T-helper 1 cell treated with Interleukin-12 subunit alpha and Interleukin-12 subunit beta and Interleukin-4 antibody, amounts not matched to agents 30 ng/mL and 1 ng/mL, for 36 hours (primary cell): Measurements from ENCODE around the gene MCTP2. TPM values are rescaled to one million over a fixed set of nuclear protein-coding genes. Genes with fewer than 3 reads are reported as not detected.
"Not testable (repeated sequence)": the region's sequence is repeated elsewhere in the genome, so short reads cannot be mapped to it uniquely, and the experiment has no call there.

ENCODE experiments used
- intact Hi-C: fragments of 100-400 bp; cut with micrococcal nuclease; formaldehyde crosslinking; loops from one replicate; pipeline ENCODE4 v1.15.1; 2024
- total RNA-seq: library from RNA; stranded (reverse); gene quantifications from 2 replicates; pipeline ENCODE4 v1.2.3, GENCODE V29; 2022

Gene MCTP2
- total RNA-seq, 1 donor from 2014 or later = 82.5 TPM

DNA sequence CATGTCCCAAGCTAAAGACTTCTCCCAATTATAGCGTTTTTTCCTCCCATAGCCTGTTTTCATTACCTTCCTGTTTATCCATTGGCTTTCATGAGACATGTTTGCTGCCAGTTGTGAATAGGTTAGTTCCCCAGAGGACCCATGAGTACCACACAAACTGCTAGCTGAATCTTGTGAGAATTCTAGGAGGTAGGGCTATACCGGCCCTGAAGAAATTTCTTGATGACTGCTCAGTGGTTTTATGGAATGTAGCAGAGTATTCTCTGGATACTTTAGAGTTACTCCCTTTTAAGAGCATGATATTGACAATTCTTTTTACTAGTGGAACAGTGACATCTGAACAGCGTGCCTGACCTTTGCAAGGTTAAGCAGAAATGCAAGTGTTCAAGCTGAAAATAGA lies 210.4 kb downstream of the MCTP2 start:
- intact Hi-C loops = no loop called here

DNA sequence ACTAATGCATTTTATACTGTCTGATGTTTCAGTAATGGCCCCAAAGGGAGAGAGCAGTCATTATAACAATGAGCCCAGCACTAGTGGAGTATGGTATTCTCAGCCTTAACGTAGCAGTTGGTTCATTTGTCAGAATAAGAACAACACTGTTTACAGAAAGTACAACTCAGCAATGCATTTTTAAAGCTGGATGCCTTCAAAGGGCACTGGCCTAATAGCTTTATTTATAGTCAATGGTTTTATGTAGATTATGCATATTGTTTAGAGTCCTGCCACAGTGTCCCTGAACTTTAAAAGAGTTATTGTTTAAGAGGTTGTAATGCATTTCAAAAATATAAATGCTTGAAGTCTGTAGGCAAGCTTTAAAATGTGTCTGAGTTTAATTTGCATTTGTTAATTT lies 211.1 kb downstream of the MCTP2 start:
- intact Hi-C loops = no loop called here

DNA sequence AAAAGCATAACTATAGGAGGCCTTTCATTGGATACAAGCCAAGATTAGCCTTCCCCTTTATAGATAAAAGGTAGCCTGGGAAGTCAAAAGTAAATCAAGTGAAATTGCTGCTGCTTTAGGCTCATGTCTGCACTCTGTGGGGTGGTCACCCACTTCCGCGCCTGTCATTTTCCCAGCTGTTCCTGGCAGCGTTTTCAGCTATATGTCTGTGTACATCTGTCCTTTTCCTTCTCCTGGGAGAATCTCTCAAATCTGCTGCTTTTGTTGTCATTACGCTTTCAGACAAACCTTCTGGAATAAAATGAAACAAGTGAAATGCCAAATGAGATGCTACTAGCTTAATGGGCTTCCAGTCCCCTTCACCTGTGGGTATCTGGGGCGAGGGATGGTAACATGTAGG lies 211.8 kb downstream of the MCTP2 start:
- intact Hi-C loops = no loop called here

DNA sequence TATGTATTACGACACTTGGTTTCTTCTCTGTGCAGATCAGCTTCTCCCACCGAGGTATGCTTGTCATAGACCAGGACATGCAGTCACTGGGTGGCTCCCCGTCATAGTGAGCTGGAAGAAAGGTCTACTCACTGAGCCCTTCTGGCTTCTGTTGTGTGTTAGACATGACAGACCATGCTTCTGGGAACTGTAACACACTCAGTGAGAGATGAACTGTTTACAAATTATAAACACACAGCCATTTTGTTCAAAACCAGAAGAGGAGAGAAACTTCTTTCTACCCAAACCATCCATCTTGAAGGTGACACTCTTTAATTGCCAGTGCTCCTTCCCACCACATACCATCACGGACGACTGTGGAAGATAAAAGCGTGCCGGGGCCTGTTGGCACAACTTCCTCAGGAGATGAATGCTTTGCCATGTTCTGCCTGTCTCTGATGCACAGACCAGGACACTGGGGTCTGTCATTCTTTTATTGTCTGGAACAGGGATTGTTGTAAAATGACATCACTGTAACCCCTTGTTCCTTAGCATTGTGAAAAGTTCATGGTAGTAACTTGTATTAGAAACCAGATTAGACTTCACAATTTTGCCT lies 214.3 kb downstream of the MCTP2 start:
- intact Hi-C loops = no loop called here

DNA sequence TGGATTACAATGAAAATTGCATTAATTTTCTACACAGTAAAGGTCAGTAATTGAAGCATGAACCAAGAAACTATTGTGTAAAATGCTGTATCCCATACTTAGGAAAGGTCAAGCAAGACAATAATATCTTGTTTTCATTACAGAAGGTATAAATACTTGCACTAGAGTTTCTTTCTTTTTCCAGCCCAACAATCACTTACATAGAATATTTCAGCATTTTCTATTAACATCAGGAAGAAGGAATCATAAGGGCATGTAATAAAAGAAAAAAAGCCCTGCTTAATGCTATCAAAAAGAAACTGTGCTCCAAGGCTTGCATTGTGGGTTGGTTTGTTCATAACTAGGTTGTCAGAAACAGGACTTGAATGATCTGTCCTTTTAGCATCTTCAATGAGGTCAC lies 215.1 kb downstream of the MCTP2 start:
- intact Hi-C loops = no loop called here

DNA sequence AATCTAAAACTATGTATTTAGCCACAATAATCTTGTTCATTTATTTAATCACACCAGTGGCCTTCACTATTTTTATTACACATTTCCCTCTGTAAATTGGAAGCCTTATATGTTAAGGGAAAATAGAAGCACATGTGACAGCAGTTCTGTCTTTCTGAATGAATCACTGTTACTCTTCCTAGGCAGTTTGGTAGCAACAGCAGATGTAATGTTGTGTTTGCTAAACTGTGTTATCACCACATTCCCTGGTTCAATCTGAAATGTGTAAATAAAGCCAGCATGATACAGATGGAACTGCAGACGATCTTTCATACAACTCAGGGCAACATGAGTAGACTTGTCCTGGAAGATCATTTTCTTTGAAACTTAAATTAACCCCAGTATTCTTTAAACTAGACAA lies 220.1 kb downstream of the MCTP2 start:
- intact Hi-C loops = no loop called here

DNA sequence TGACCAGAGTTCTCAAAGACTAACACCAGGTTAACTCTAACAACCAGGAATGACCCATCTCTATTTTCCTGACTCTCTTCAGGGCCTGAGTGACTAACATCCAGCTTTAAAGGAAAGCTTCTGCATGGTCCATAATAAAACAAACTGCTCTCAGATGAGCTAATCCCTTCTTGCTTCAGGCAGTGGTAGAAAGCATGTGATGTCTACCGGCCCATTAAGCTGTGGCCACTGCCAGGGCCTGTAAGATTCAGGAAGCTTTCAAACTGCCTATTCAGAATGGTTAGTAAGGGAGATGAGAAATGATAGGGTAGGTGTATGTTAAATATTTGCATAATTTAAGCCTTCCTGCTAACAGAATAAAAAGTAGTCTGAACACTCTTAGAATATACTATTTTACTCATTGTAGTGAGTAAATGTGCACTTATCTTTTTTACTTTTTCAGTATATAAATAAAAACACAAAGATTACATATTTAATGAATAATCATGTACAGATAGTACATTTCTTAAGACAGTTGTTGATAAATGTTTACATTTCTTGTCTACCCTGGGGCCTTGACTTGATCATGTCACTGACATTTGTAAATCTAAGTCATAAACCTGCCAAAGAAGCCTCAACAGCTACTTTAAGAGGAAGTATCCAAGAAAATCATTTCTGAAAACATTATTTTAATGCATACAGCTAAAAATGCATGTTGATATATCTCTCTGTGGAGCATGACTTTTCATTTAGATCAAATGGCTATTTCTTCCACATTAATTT lies 222.0 kb downstream of the MCTP2 start:
- intact Hi-C loops = no loop called here

DNA sequence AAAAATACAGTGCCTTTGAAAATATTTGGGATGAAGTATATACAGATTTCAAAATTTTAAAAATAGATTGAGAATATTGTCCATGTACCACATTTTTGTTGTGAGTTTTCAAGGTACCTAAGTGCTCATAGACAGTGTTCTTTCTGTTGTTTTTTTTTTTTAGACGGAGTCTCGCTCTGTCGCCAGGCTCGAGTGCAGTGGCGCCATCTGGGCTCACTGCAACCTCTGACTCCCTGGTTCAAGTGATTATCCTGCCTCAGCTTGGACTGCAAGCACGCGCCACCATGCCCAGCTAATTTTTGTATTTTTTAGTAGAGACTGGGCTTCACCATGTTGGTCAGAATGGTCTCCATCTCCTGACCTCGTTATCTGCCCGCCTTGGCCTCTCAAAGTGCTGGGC lies 223.9 kb downstream of the MCTP2 start:
- intact Hi-C loops = no loop called here

DNA sequence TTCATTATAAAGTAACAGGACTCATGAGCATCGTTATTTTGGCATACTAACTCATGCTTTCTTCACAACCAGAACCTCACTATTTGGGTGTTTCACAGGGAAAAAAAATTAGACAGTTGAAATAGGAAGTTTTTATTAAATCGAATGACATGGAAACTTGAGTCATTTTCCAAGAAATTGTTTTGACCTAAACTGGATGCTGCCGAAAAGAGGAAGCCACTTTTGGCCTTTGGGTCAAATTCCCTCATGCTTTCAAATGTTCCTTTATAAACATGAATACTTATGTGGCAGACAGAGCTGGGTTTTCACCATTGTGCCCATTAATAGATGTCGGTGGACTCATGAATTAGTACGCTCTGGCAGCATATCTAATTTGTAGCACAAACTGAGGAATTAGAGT lies 224.9 kb downstream of the MCTP2 start:
- intact Hi-C loops = no loop called here

DNA sequence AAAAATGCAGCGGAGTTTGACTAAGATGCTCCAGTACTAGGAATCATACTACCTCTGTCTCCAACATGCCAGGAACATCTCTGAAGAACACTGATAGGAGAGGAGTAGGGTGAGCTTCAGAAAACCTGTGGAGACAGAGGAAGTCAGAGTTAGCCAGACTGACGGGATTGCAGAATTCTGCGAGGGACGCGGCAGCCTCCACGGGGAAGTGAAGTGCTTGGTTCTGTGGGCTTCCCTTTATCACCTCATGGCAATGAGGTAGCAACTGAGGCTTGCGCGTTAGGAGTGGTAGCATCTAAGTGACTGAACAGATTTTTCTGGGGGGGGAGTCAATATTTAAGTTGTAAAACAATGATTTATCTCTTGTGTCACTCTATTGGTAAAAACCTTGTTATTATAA lies 226.3 kb downstream of the MCTP2 start:
- intact Hi-C loops = no loop called here

DNA sequence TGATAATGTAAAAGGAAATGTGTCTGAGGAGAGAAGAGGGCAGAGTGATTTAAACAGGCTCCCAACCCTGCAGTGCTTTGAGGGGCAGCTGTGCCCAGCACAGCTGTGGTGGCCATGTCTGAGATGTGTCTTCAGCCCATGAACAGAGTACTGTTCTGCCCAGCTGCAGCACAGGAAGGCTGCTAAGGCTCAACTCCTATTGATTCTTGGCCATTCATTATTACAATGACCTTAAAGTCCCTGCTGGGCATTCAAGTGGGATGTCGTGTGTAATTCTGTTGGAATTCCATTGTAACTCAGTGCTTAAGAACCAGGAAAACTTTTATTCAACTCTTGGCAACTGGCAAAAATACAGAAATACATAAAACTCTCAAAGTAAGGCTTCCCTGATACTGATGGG lies 229.3 kb downstream of the MCTP2 start:
- intact Hi-C loops = no loop called here

DNA sequence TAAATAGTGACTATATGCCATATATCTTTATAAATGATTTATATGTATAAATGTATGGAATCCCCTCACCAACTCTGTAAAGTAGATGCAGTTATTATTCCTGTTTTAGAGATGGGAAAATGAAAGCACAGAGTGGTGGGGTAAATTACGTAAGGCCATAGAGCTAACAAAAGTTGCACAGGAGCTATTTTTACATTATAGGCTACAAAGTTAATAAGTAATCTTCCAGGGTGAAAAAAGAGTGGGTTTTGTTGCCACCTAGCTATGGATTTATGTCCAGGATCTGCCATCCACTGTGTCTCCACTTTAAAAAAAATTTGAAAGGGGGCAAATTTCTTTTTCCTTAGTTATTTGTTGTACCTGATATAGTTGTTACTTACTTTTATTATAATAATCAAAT lies 235.7 kb downstream of the MCTP2 start:
- intact Hi-C loops = no loop called here

DNA sequence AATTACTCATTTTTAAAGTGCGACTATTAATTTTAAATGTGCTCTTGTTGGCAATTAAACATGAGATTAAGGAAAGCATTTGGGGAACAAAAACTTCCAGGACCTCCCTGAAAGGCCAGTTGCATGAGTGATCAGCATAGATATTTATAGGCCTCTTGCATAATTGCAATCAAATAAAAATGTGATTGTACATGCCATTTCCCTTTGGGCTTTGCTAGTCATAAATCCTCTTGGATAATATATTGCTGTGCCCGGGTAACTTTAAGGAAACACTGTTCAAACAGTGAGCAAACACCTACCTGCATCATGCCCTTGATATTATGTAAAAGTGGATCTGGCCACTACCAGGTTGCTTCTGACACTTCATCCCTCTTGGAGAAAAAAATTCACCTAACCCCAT lies 239.1 kb downstream of the MCTP2 start:
- intact Hi-C loops = no loop called here

DNA sequence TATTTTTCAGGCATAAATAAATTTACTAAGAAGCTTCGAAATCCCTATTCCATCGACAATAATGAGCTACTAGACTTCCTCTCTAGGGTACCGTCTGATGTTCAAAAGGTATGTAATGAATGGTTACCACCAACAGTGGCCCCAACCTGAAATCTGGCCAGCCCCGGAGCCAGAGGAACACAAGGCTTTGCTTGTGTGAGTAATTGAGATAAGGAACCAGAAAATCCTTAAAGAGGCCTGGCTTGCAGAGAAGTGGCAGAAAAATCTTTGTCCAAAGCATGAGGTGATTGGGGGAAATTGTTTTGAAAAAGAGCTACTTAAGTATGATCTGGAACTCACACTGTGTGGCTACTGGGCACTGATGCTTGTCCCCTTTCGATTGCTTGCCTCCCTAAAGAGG lies 245.3 kb downstream of the MCTP2 start:
- intact Hi-C loops = no loop called here

DNA sequence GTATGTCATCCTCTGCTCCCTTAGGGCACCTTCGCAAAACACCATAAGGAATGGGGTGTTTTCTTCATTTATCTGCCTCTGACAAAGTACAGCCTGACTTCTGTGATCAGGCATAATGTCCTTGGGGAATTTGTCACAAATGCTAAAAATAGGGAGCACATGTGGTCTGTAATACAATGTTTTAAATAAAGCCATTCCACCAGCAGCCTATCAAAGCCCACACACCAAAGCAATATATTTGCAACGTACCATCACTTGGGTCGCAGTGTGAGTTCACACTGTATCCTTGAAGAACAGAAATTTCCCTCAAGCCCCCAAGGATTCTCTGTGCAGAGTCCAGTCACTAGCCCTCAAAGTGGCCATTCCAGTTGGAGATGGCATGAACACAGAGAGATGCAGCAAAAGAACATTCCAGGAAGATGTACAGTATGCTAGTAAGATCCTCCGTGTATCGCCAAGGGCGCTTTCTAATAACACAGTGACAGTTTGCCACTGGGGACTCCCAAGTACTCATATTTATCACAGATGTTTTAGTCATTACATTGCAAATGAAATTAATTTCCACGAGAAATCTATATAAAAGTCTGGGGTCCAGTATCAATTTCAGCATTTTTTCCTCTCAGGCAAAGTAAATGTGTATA lies 246.7 kb downstream of the MCTP2 start:
- intact Hi-C loops = no loop called here

DNA sequence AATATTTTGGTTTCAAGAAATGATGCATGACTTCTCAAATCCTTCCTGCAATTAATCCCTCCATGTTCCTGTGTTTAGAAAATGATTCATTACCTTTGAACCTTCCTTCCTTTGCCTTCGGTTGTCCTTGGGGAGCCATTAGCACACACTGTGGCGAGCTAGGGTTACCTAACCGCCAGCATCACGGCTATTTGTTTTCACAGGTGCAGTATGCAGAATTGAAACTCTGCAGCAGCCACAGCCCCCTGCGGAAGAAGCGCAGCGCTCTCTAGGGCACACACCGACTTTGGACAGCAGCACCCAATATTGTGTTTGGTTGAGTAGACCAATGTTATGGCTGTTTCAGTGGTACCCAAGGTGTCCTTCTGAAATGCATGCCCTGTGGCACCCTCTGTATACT lies 247.4 kb downstream of the MCTP2 start:
- intact Hi-C loops = no loop called here

DNA sequence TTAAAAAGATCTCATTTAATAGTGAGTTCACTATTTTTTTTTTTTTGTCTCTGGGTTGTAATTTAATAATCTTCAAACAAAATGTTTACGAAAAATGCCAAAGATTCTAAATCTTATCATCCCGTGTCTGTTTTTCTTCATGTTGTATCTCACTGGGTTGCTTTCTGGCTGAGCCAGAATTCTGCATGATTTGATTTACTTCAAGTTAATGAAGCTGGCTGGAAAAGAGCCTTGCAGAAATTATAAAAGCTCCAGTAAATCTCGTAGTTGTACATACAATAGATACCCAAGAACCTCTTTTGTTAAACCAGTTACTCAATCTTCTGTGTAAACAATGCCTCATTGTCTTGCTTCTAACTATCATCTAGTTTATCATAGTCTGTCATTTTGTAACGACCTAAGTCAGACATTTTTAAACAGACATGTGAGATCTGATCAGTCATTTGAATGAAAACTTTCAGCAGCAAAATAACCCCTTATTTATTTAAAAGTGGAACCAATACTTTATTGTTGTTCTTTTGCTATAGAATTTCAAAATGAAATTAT lies 249.0 kb downstream of the MCTP2 start:
- intact Hi-C loops = no loop called here

DNA sequence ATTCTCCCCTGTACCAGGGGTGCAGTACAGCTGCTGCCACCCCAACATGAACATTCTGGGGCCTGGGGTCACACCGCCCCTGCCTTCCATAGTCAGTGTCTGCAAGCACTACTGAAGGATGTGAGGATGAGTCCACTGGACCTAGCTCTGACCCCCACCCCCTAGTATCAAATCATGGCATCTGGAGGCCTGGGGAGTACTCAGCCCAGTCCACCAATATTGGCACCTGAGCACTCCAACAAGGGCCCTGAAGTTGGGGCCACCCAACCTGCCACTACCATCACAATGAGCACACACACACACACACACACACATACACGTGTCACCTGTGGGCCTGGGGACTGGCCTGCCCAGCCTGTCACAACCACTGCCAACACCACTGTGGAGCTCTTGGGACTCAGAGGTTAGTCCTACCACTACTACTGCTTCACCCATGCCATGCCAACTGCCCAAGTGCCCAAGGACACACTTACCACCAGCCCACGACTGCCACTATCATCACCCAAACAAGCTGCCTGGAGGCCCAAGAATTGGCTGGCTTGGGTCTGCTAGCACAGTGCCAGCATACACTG lies 253.9 kb downstream of the MCTP2 start:
- intact Hi-C loops = no loop called here

DNA sequence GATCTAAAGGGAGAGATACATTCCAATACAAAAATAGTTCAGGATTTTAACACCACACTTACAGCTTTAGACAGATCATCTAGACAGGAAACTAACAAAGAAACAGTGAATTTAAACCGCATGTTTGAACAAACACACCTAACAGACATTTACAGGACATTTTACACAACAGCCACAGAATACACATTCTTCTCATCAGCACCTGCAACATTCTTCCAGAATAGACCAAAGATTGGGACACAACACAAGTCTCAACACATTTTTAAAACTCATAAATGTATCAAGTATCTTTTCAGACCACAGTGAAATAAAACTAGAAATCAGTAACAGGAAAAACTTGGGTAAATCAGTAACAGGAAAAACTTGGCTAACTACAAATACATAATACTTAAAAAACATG lies 256.3 kb downstream of the MCTP2 start:
- intact Hi-C loops = no loop called here

DNA sequence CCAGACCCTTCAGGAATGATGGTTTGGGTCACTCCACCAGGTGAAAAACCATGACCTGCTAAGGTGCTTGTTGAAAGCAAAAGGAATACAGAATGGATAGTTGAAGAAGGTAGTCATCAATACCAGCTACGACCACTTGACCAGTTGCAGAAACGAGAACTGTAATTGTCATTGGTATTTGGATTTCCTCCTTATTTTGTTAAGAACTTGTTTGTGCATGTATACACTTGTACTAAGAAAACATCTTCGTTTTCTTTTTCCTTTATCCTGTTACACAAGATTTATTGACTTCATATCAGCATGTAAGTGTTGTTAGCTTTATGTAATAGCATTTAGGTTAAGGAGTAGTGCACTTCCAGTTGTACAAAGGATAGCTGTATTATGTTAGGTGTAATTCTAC lies 261.8 kb downstream of the MCTP2 start:
- intact Hi-C loops = no loop called here

DNA sequence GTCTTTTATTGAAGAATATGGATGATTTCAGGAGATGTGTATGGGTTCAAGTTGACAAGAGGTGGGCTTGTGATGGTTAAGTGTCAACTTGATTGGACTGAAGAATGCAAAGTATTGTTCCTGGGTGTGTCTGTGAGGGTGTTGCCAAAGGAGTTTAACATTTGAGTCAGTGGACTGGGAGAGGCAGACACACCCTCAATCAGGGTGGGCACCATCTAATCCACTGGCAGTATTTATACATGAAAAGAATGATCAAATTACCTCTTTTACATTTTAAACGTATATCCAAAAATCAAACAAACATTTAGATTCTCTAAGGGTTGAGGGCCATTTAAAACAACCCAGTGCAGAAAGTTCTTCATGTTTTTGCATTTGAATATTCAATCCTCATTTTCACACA lies 262.2 kb downstream of the MCTP2 start:
- intact Hi-C loops = not testable (repeated sequence)

DNA sequence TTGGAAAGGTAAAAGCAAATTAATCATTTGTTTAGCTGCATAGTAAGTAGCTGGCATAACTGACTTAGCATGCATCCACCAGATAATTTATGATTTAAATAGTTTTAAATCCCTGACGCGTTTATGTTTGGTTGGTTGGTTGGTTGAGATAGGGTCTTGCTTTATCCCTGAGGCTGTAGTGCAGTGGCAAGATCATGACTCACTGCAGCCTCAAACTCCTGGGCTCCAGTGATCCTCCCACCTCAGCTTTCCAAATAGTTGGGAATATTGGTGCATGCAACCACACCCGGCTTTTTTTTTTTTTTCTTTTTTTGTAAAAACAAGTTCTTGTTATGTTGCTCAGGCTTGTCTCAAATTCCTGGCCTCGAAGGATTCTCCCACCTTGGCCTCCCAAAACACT lies 263.4 kb downstream of the MCTP2 start:
- intact Hi-C loops = no loop called here
